ENCODE measurements around the gene UNC5A. TPM values are rescaled to one million over a fixed set of nuclear protein-coding genes. Genes with fewer than 3 reads are reported as not detected.
A peak's percentile ranks its signal among the peaks of the same experiment; 100 is the strongest.

UNC5A gene
- total and polyA plus RNA-seq, 2 of the 8 experiments (the other 6 are each of a cell fraction or from before 2014, with no cell fraction given) = 4.0 to 7.6 TPM

GRCh38 chr5:176822041-176822792, 11.9 kb downstream of the UNC5A start:
- H3K36me3 ChIP-seq (ENCODE audit: control insufficient read depth in 2 of 4, insufficient read depth in 4 of 4, low read length in 3 of 4) = no peaks in the 10 kb centered on the region
- ChIA-PET POLR2A (ENCODE audit: partially characterized antibody) (no interaction called here), CTCF (ENCODE audit: partially characterized antibody) (interaction anchor here (0.9 to 4.9 kb wide), 9 partner anchors 10 to 164 kb away, joined by 3 to 26 read pairs (median 7); no protein-coding TSS in a partner anchor)
- H2BK5ac ChIP-seq (ENCODE audit: low read depth, low read length) = no peak overlapping the region
- no peak overlapping the region for H4K8ac ChIP-seq (ENCODE audit: extremely low read depth, insufficient read depth, low read length)
- no peak overlapping the region for H3K56ac ChIP-seq (replicated peaks; ENCODE audit: insufficient read length, low read depth, low read length)
- no peak overlapping the region for H3K4me3 ChIP-seq (ENCODE audit: extremely low read depth in 1 of 4, insufficient read depth in 2 of 4, low read depth in 3 of 4, low read length in 4 of 4)
- H3K79me1 ChIP-seq (ENCODE audit: low read depth, low read length) = no peaks in the 10 kb centered on the region
- H2BK12ac ChIP-seq (ENCODE audit: low read depth, low read length) = no peak overlapping the region
- H2AFZ ChIP-seq (ENCODE audit: low read length) = no peak overlapping the region
- H2AK5ac ChIP-seq (ENCODE audit: low read depth, low read length) = no peak overlapping the region
- H3K18ac ChIP-seq (ENCODE audit: extremely low read depth, low read length) = no peak overlapping the region
- no peaks in the 10 kb centered on the region for H3K9me3 ChIP-seq (ENCODE audit: insufficient read depth in 2 of 2, low read depth in 1 of 2, low read length in 1 of 2)
- H3K4me2 ChIP-seq (ENCODE audit: insufficient read depth in 1 of 2, low read depth in 2 of 2, low read length in 2 of 2) = no peak overlapping the region
- peaks cover 0 to 3% (median 2%) of the 10 kb centered on the region in 4 experiments; a peak in 2 of 7 replicates for H3K27me3 ChIP-seq (replicated peaks in 1 of 4; ENCODE audit: control insufficient read depth in 3 of 4, extremely low read depth in 1 of 4, insufficient read depth in 3 of 4, low read length in 3 of 4)
- no peak overlapping the region for H3K23ac ChIP-seq (ENCODE audit: insufficient read length)
- H3K4ac ChIP-seq (replicated peaks; ENCODE audit: insufficient read length, low read depth, low read length) = no peak overlapping the region
- FAIRE-seq (no peak), DNase-seq (ENCODE audit: low read depth in 1 of 2, low spot score in 2 of 2) (no peak)
- H3K4me1 ChIP-seq (replicated peaks in 1 of 4; ENCODE audit: control insufficient read depth in 3 of 4, insufficient read depth in 4 of 4, low read length in 3 of 4) = peaks cover 3 to 13% (median 4%) of the 10 kb centered on the region in 4 experiments
- H3K14ac ChIP-seq (ENCODE audit: insufficient read length) = no peak overlapping the region
- no peak overlapping the region for H3K9ac ChIP-seq (replicated peaks in 1 of 4; ENCODE audit: extremely low read depth in 1 of 4, low read depth in 3 of 4, low read length in 3 of 4)
- H3K79me2 ChIP-seq (ENCODE audit: control insufficient read depth in 1 of 2, insufficient read depth in 2 of 2, low read length in 2 of 2) = no peaks in the 10 kb centered on the region
- peaks cover 7% of the 10 kb centered on the region; the same call in 1 of the 2 replicates for H3K23me2 ChIP-seq (ENCODE audit: low read depth, low read length)
- 79% methylated on average over 13 of the region's 13 CpGs; no CpG with 5 or more reads in 1 of the 2 experiments for WGBS, 2 experiments (ENCODE audit: extremely low coverage in 1 of 2, insufficient coverage in 1 of 2, insufficient read length in 1 of 2, insufficient replicate concordance in 2 of 2, low coverage in 1 of 2, low lambda C conversion rate in 2 of 2, missing lambda C conversion rate in 1 of 2)
- no peak overlapping the region for H3K27ac ChIP-seq (ENCODE audit: low read depth, low read length)
- H2BK20ac ChIP-seq (ENCODE audit: low read length) = no peak overlapping the region
- peaks cover 0 to 3% of the 10 kb centered on the region in 2 experiments for H4K20me1 ChIP-seq (replicated peaks in 1 of 2; ENCODE audit: control insufficient read depth in 1 of 2, insufficient read depth in 2 of 2, low read length in 2 of 2)
- H4K5ac ChIP-seq (ENCODE audit: insufficient read length, low read depth, low read length) = no peak overlapping the region
- no peak overlapping the region for H2BK120ac ChIP-seq (replicated peaks; ENCODE audit: low read depth, low read length)
- H4K91ac ChIP-seq (replicated peaks; ENCODE audit: insufficient read length, low read length) = no peak overlapping the region
- H2BK15ac ChIP-seq (ENCODE audit: low read length) = peak overlapping the region; percentile 75; the same call in 1 of the 2 replicates
- TF ChIP-seq KDM1A (IDR thresholded peaks at IDR 0.05; ENCODE audit: borderline replicate concordance, low read length) = no peak
- TF ChIP-seq CHD2 (IDR thresholded peaks at IDR 0.05; ENCODE audit: low read length) = no peak
- no peak for TF ChIP-seq RFX5 (IDR thresholded peaks at IDR 0.05; ENCODE audit: borderline replicate concordance, low read depth, low read length)
- no peak for TF ChIP-seq TCF12 (IDR thresholded peaks at IDR 0.05; ENCODE audit: low read depth, low read length)
- no peak for TF ChIP-seq RAD21 (IDR thresholded peaks at IDR 0.05 in 1 of 2, conservative IDR thresholded peaks at IDR 0.05 in 1 of 2; ENCODE audit: low read depth in 2 of 2, low read length in 2 of 2)
- no peak for TF ChIP-seq RXRA (IDR thresholded peaks at IDR 0.05; ENCODE audit: insufficient read depth, low read depth, low read length)

Measured in H1 (cell line).